ENCODE measurements around the gene GRAP2. TPM values are rescaled to one million over a fixed set of nuclear protein-coding genes. Genes with fewer than 3 reads are reported as not detected.

GRAP2 gene
- polyA plus RNA-seq, 1 donor (not counting 4 experiments of a cell fraction or from before 2014, with no cell fraction given): not detected

- H3K27me3 ChIP-seq (ENCODE audit: control insufficient read depth, extremely low read depth, insufficient read depth, low read length): peaks cover 16% of the 10 kb centered on the region
- H3K27ac ChIP-seq (ENCODE audit: control insufficient read depth, insufficient read depth, low read length): no peak overlapping the region
- DNase-seq (ENCODE audit: low read depth, low spot score) (no peak), FAIRE-seq (no peak)
- H3K4me2 ChIP-seq (ENCODE audit: control insufficient read depth, extremely low read depth, insufficient read depth, low read depth, low read length): no peak overlapping the region
- H3K79me2 ChIP-seq (ENCODE audit: control insufficient read depth, insufficient read depth, low read length): no peaks in the 10 kb centered on the region
- H3K4me3 ChIP-seq (ENCODE audit: control insufficient read depth in 2 of 3, extremely low read depth in 1 of 3, insufficient read depth in 2 of 3, low read depth in 1 of 3, low read length in 3 of 3): no peak overlapping the region
- dilution Hi-C loops (cut with MboI; ENCODE audit: extremely low pct_ligation_motif_present, low sequenced_read_pairs): no loop called here
- no peaks in the 10 kb centered on the region for H4K20me1 ChIP-seq (ENCODE audit: control insufficient read depth, extremely low read depth, insufficient read depth, low read length)
- H3K9me1 ChIP-seq (ENCODE audit: control insufficient read depth, extremely low read depth, insufficient read depth, low read length): no peaks in the 10 kb centered on the region
- H3K36me3 ChIP-seq (ENCODE audit: control insufficient read depth in 2 of 2, extremely low read depth in 1 of 2, insufficient read depth in 2 of 2, low read length in 2 of 2): no peaks in the 10 kb centered on the region
- TF ChIP-seq EZH2 (IDR thresholded peaks at IDR 0.05; ENCODE audit: low read length) (no peak), CTCF (optimal IDR thresholded peaks at IDR 0.05 in 1 of 3, IDR thresholded peaks at IDR 0.05 in 1 of 3, conservative IDR thresholded peaks at IDR 0.05 in 1 of 3; ENCODE audit: extremely low read depth in 1 of 3, insufficient read depth in 2 of 3, low read length in 3 of 3) (no peak)
- H3K9me3 ChIP-seq (ENCODE audit: control insufficient read depth, low read depth, low read length): no peaks in the 10 kb centered on the region
- H2AFZ ChIP-seq (ENCODE audit: control insufficient read depth, low read length): no peak overlapping the region
- H3K4me1 ChIP-seq (ENCODE audit: control insufficient read depth, extremely low read depth, insufficient read depth, low read length): peaks cover 20% of the 10 kb centered on the region
- no peak overlapping the region for H3K9ac ChIP-seq (ENCODE audit: control insufficient read depth, extremely low read depth, insufficient read depth, low read length)
These were observed 79.7 kb downstream of the GRAP2 start for GRCh38 chr22:39980596-39980995.

- no peaks in the 10 kb centered on the region for H3K9me3 ChIP-seq (ENCODE audit: control insufficient read depth, low read depth, low read length)
- H3K4me1 ChIP-seq (ENCODE audit: control insufficient read depth, extremely low read depth, insufficient read depth, low read length): peaks cover 27% of the 10 kb centered on the region
- DNase-seq (ENCODE audit: low read depth, low spot score) (no peak), FAIRE-seq (no peak)
- no peaks in the 10 kb centered on the region for H3K79me2 ChIP-seq (ENCODE audit: control insufficient read depth, insufficient read depth, low read length)
- peaks cover 4% of the 10 kb centered on the region for H3K27me3 ChIP-seq (ENCODE audit: control insufficient read depth, extremely low read depth, insufficient read depth, low read length)
- H3K27ac ChIP-seq (ENCODE audit: control insufficient read depth, insufficient read depth, low read length): no peak overlapping the region
- H2AFZ ChIP-seq (ENCODE audit: control insufficient read depth, low read length): no peak overlapping the region
- H3K4me3 ChIP-seq (ENCODE audit: control insufficient read depth in 2 of 3, extremely low read depth in 1 of 3, insufficient read depth in 2 of 3, low read depth in 1 of 3, low read length in 3 of 3): no peak overlapping the region
- no peak overlapping the region for H3K9ac ChIP-seq (ENCODE audit: control insufficient read depth, extremely low read depth, insufficient read depth, low read length)
- H3K36me3 ChIP-seq (ENCODE audit: control insufficient read depth in 2 of 2, extremely low read depth in 1 of 2, insufficient read depth in 2 of 2, low read length in 2 of 2): no peaks in the 10 kb centered on the region
- dilution Hi-C loops (cut with MboI; ENCODE audit: extremely low pct_ligation_motif_present, low sequenced_read_pairs): no loop called here
- TF ChIP-seq EZH2 (IDR thresholded peaks at IDR 0.05; ENCODE audit: low read length): no peak
- no peak for TF ChIP-seq CTCF (optimal IDR thresholded peaks at IDR 0.05 in 1 of 3, IDR thresholded peaks at IDR 0.05 in 1 of 3, conservative IDR thresholded peaks at IDR 0.05 in 1 of 3; ENCODE audit: extremely low read depth in 1 of 3, insufficient read depth in 2 of 3, low read length in 3 of 3)
- no peaks in the 10 kb centered on the region for H3K9me1 ChIP-seq (ENCODE audit: control insufficient read depth, extremely low read depth, insufficient read depth, low read length)
- no peaks in the 10 kb centered on the region for H4K20me1 ChIP-seq (ENCODE audit: control insufficient read depth, extremely low read depth, insufficient read depth, low read length)
- no peak overlapping the region for H3K4me2 ChIP-seq (ENCODE audit: control insufficient read depth, extremely low read depth, insufficient read depth, low read depth, low read length)
These were observed 82.5 kb downstream of the GRAP2 start for GRCh38 chr22:39983346-39983745.

Measured in keratinocyte (primary cell).